GM19193 (cell line): ENCODE results near the gene GALNTL6.

ENCODE experiments used
- POLR2A ChIP-seq: IDR thresholded peaks from 4 replicates; pipeline ENCODE4 v1.6.1; 2011; ENCODE audit not compliant: insufficient read depth, insufficient read length; ENCODE audit errors: extremely low read depth

The GALNTL6 gene

GRCh38 chr4:172177382-172177781 lies 364.2 kb downstream of the GALNTL6 start:
- no peak for TF ChIP-seq POLR2A

GRCh38 chr4:172188248-172188988 lies 375.2 kb downstream of the GALNTL6 start:
- no peak for TF ChIP-seq POLR2A

DNA sequence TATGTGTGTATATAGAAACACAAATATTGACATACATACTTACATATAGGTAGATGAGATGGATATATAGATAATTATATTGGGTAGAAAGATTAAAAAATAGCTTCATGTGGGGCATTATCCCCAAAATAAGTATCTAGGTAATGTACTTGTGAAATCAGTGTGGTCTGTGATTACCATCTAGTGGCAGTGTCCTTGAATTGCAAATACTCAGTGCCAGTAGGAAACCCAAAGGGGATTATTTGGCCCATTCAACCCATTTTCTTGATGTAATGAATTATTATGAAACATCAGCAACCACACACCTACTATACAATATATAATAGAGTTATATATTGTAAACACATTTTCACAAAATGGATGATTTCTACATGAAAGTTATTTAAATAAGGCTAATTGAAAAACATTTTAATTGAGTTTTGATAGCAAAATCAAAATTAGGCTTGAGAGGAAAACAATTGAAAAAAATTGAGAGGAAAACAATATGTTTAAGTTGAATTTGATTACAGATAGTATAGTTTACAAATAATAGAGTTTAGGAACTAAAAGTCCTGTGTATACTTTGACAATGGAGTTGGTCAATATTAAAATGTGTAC lies 389.4 kb downstream of the GALNTL6 start:
- no peak for TF ChIP-seq POLR2A

GRCh38 chr4:172207258-172207657 lies 394.1 kb downstream of the GALNTL6 start:
- no peak for TF ChIP-seq POLR2A

GRCh38 chr4:172207886-172208285 lies 394.7 kb downstream of the GALNTL6 start:
- TF ChIP-seq POLR2A = no peak

GRCh38 chr4:172220679-172221078 lies 407.5 kb downstream of the GALNTL6 start:
- no peak for TF ChIP-seq POLR2A

- TF ChIP-seq POLR2A = no peak
These were observed 412.3 kb downstream of the GALNTL6 start for GRCh38 chr4:172225457-172225856.

GRCh38 chr4:172232966-172233365 lies 419.8 kb downstream of the GALNTL6 start:
- TF ChIP-seq POLR2A = no peak

GRCh38 chr4:172243551-172243950 lies 430.3 kb downstream of the GALNTL6 start:
- TF ChIP-seq POLR2A = no peak

GRCh38 chr4:172245516-172245915 lies 432.3 kb downstream of the GALNTL6 start:
- no peak for TF ChIP-seq POLR2A

DNA sequence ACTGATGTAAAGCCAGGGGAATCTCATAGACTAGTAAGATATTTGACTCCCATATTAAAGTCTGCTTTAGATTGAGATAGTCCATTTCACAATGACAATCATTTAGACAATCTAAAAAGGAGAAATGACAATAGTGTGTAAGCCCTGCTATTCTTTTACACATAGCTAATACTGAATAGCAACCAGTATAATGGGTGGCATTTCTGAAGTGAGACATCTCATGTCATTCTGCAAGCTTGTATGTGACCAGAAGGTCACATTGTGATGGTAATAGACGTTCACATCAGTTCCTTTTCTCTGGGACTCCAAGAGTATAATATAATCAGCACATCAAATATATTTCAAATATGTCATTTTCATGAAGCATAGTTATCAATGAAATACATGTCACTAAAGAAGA lies 440.2 kb downstream of the GALNTL6 start:
- no peak for TF ChIP-seq POLR2A

GRCh38 chr4:172256820-172257219 lies 443.6 kb downstream of the GALNTL6 start:
- TF ChIP-seq POLR2A = no peak

DNA sequence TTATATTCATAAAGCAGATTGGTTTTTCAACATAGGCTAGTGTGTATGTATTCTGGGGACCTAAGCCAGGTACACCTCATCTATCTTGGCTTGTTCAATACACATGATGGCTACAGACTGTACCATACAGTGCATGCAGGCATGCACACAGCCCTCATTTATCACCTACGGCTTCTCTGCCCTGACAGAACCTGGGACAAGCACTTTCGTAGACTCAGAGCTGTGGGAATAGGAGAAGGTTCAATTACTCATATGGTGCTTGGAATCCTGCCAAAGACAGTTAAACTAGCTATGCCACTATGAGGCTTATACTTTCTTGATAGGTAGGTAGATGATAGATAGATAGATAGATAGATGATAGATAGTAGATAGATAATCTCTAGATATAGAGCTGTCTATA lies 457.2 kb downstream of the GALNTL6 start:
- no peak for TF ChIP-seq POLR2A

DNA sequence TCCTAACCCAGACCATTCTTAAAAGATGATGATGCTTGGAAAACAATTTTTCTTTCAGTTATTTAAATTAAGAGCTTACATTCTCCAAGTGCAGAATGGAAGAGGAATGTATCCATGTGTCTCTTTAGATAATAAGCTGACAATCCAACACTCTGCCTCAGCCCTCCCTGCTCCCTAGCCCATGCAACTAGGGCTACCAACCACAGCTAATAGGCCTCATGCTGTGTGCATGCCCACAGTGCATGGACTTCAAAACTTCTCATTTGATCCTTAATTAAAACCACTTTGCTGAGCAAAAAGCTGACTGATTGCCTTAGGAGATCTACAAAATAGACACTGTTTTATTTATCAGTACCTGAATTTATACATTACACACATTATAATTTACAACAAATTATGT lies 473.9 kb downstream of the GALNTL6 start:
- no peak for TF ChIP-seq POLR2A

DNA sequence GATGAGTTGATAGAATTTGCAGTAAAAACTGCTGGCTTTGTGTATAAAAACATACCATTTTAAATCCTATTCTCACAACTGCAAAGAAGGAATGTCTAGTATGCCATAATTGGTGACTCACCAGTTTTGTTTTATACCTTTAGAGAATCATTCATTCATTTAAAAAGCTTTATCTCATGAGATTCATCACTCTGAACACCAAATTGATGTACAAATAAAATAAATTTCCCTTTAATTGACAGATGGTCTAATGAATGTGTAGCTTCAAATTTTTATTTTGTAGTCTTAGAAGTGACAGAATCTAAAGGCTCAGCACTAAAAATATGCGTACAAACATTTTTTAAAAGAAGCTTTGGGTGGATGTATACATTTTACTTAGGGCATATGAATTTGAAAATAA lies 492.5 kb downstream of the GALNTL6 start:
- no peak for TF ChIP-seq POLR2A

GRCh38 chr4:172308078-172308477 lies 494.9 kb downstream of the GALNTL6 start:
- no peak for TF ChIP-seq POLR2A

GRCh38 chr4:172311682-172312081 lies 498.5 kb downstream of the GALNTL6 start:
- no peak for TF ChIP-seq POLR2A

DNA sequence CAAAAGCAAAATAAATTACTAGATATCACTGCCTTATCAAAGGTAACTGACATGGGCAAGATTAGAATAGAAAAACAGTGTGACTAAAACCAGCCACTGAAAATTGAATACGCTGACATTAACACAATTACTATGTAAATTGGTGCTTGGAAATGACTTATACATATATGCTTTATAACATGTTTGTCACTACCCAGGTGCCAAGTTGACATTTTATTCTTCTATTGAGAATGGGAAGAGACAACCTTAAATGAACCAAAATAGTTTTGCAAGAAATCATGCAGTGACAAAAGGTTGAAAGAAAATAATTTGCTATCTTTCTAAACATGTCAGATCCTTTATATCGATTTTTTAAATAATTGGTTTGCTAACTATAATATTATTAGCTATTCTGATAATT lies 510.1 kb downstream of the GALNTL6 start:
- no peak for TF ChIP-seq POLR2A
